Choroid plexus epithelial cell (primary cell): ENCODE results near the gene FNDC3B.
"Not testable (repeated sequence)": the region's sequence is repeated elsewhere in the genome, so short reads cannot be mapped to it uniquely, and the experiment has no call there.

Experiments used
- DNase-seq: peaks from one replicate; pipeline ENCODE4 v3.0.0-alpha.2; 2010; ENCODE audit warnings: low read depth
- H3K4me3 ChIP-seq: 2 replicates; pipeline ENCODE4 v1.5.1; 2011; ENCODE audit warnings: low read depth, mild to moderate bottlenecking, control low read depth, low read length, moderate library complexity
- CTCF ChIP-seq: conservative IDR thresholded peaks from 2 replicates; pipeline ENCODE4 v1.5.1; 2011; ENCODE audit warnings: low read depth, mild to moderate bottlenecking, control low read depth, inconsistent platforms, low read length, moderate library complexity

The FNDC3B gene

DNA sequence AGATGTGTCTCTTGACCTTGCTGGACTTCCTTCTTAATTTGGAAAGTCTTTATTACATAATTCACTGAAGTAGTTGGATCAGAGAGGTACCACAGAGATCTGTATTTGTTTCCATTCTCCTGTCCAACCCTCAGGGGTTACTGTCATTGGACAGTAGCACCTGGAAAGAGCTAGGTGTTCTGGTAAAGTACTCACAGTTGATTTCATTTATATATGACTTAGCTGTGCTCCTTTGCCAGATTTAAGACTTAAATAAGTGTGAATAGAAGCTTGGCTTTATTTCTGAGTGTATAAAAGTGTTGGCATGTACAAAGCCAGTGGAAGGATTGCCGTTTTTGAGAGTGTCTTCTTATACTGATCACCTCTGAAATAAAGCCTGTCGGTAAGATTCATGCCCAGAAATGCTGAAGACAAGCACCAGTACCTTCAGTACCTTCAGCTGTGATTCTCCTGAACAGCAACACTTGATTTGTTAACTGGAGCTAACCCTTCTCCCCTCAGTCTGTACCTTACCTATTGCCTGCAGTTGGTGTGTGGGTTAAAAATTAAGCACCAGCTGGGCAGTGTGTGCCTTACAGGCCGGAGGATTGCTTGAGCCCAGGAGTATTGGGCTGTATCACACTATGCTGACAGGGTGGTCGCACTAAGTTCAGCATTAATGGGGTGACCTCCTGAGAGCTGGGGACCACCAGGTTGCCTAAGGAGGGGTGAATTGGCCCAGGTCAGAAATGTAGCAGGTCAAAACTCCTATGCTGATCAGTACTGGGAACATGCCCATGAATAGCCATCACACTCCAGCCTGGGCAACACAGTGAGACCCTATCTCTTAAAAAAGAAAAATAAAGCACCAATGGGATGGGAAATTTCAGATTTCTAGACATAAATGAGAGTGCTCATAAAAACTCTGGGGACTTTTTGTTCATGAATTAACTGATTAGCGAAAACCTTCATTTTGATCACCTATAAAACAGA, 197.7 kb downstream of the FNDC3B start:
- DNase-seq = no peak
- H3K4me3 ChIP-seq = no peak overlapping the region
- no peak for TF ChIP-seq CTCF

DNA sequence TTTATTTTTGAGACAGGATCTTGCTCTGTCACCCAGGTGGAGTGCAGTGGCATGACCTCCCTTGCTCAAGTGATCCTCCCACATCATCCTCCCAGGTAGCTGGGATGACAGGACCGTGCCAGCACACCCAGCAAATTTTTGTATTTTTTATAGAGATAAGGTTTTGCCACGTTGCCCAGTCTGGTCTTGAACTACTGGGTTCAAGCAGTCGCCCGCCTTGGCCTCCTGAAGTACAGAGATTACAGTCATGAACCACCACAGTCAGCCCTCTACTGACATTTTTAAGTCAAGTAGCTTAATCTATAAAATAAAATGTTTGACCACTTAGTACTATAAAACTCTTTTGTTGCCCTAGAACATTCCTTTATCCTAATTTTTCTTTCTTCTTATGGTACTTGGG, 198.8 kb downstream of the FNDC3B start:
- no peak for DNase-seq
- TF ChIP-seq CTCF = no peak

GRCh38 chr3:172239218-172239790, 199.9 kb downstream of the FNDC3B start:
- TF ChIP-seq CTCF = no peak
- DNase-seq = no peak
- H3K4me3 ChIP-seq = no peak overlapping the region

More for the DNA sequence above, 198.8 kb downstream of the FNDC3B start:
- no peak overlapping the region for H3K4me3 ChIP-seq

DNA sequence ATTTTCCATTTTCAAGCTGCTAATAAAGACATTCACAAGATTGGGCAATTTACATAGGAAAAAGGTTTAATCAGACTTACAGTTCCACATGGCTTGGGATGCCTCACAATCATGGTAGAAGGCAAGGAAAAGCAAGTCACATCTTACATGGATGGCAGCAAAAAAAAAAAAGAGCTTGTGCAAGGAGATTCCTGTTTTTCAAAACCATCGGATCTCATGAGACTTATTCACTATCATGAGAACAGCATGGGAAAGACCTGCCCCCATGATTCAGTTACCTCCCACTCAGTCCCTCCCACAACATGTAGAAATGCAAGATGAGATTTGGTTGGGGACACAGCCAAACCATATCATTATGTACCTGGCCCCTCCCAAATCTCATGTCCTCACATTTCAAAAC, 202.0 kb downstream of the FNDC3B start:
- DNase-seq = peak; percentile 36
- H3K4me3 ChIP-seq = no peak overlapping the region
- no peak for TF ChIP-seq CTCF

GRCh38 chr3:172242471-172242870, 203.1 kb downstream of the FNDC3B start:
- DNase-seq, H3K4me3 ChIP-seq: not testable (repeated sequence)

DNA sequence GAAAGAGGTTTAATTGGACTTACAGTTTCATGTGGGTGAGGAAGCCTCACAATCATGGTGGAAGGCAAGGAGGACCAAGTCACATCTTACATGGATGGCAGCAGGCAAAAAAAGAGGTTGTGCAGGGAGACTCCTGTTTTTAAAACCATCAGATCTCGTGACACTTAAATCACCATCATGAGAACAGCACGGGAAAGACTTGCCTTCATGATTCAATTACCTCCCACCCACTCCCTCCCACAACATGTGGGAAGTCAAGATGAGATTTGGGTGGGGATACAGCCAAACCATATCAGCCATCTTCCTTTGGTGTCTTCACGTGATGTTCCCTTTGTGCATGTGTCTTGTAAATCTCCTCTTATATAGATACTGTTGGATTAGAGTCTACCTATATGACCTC, 204.0 kb downstream of the FNDC3B start:
- H3K4me3 ChIP-seq, DNase-seq: not testable (repeated sequence)

DNA sequence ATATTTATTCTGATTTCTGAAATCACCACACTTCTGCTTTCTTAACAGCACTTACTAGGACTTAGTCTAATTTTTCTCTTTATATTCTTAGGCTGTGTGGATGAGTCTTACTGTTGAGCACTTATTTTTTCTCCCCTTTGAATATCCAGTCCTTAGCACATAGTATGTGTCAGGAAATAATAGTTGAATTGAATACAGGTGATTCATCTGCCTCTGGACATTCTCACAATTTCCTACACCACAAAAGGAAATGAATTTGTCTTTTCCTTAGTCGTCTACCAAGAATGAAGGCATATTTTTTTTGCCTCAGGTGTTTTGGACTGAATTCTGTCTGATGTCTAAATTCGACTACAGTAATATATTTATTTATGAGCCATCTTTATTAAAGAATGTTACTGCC, 204.6 kb downstream of the FNDC3B start:
- TF ChIP-seq CTCF = no peak

GRCh38 chr3:172245241-172245640, 205.9 kb downstream of the FNDC3B start:
- H3K4me3 ChIP-seq = no peak overlapping the region
- TF ChIP-seq CTCF = no peak
- DNase-seq = no peak

More for the DNA sequence above, 204.6 kb downstream of the FNDC3B start:
- H3K4me3 ChIP-seq = no peak overlapping the region
- no peak for DNase-seq
